Prostate gland (tissue), 2 donors: ENCODE results near the gene NUDT19. TPM values are rescaled to one million over a fixed set of nuclear protein-coding genes. Genes with fewer than 3 reads are reported as not detected.

ENCODE experiments used
- DNase-seq: peaks from one replicate; pipeline ENCODE4 v3.0.0-alpha.2; 2019; ENCODE audit warnings: low spot score
- H3K27ac ChIP-seq, 2 donors: fragments of 200-600 bp; sonication (generic); 2 replicates each; pipeline ENCODE4 v1.5.1; 2017 to 2019
- H3K27me3 ChIP-seq: fragments of 200-600 bp; sonication (generic); replicated peaks from 2 replicates; pipeline ENCODE4 v1.5.1; 2019; ENCODE audit not compliant: insufficient read depth
- H3K36me3 ChIP-seq, 2 donors: fragments of 200-600 bp; sonication (generic); 1 replicate in 1 of 2; 2 replicates in 1 of 2; pipeline versions ENCODE4 v1.5.1 to v1.8.1; 2017 to 2019
- H3K4me1 ChIP-seq: fragments of 200-600 bp; sonication (generic); replicated peaks from 2 replicates; pipeline ENCODE4 v1.5.1; 2019
- H3K4me3 ChIP-seq, 2 donors: fragments of 200-600 bp; sonication (generic); 2 replicates each; pipeline ENCODE4 v1.5.1; 2017 to 2019
- H3K9me3 ChIP-seq: fragments of 200-600 bp; sonication (generic); 2 replicates; pipeline ENCODE4 v1.5.1; 2017
- CTCF ChIP-seq, 4 experiments: fragments of 200-600 bp in 2 of 4; fragments of 450-650 bp in 2 of 4; sonication (generic) in 2 of 4; IDR thresholded peaks; 1 replicate in 3 of 4; 2 replicates in 1 of 4; pipeline ENCODE4 v1.5.1; 2016 to 2019; ENCODE audit warnings: antibody characterized with exemption in 4 of 4, mild to moderate bottlenecking in 2 of 4, moderate library complexity in 2 of 4
- POLR2A ChIP-seq: fragments of 450-650 bp; IDR thresholded peaks from one replicate; pipeline ENCODE4 v1.6.1; 2016; ENCODE audit warnings: antibody characterized with exemption, mild to moderate bottlenecking
- POLR2AphosphoS5 ChIP-seq: sonication (generic); formaldehyde crosslinking; IDR thresholded peaks from one replicate; pipeline ENCODE4 v1.6.1; 2017; ENCODE audit warnings: antibody characterized with exemption
- WGBS: methylation state at CpG from one replicate; pipeline ENCODE4 v1.1.5; 2018; 5-methylcytosine and 5-hydroxymethylcytosine counted together
- intact Hi-C: fragments of 100-400 bp; cut with DNase I; formaldehyde crosslinking; loops from one replicate; pipeline ENCODE4 v1.14.2; 2022
- total RNA-seq, 2 donors: library from RNA; depleted of rRNA; stranded (reverse); fragments of >200 nt; gene quantifications; one replicate each; pipeline ENCODE4 v1.1.0, GENCODE V29; 2016

NUDT19 gene
- total RNA-seq: 10 to 100 TPM; 21.7 to 22.4 TPM

- H3K27me3 ChIP-seq: no peaks in the 10 kb centered on the region
Measured at GRCh38 chr19:32691291-32691951, at the start of gene NUDT19. TSS of gene NUDT19 (plus strand) at chr19:32691821. CDS start at chr19:32691961, 140 bp downstream.

GRCh38 chr19:32642771-32643170 lies 48.9 kb upstream of the NUDT19 start:
- no peak overlapping the region for H3K27ac ChIP-seq
- peaks cover 0 to 15% of the 10 kb centered on the region in 2 donors for H3K36me3 ChIP-seq
- no peak overlapping the region for H3K4me3 ChIP-seq
- no peaks in the 10 kb centered on the region for H3K4me1 ChIP-seq
- 83% methylated on average over 12 of the region's 12 CpGs for WGBS
- no peaks in the 10 kb centered on the region for H3K9me3 ChIP-seq
- DNase-seq: no peak
- intact Hi-C loops: no loop called here
- no peaks in the 10 kb centered on the region for H3K27me3 ChIP-seq
- TF ChIP-seq CTCF (IDR thresholded peaks at IDR 0.05) (no peak), POLR2A (no peak), POLR2AphosphoS5 (no peak)

More at GRCh38 chr19:32691291-32691951, at the start of gene NUDT19:
- H3K36me3 ChIP-seq: no peaks in the 10 kb centered on the region
- TF ChIP-seq POLR2A: peak; percentile 63
- peak; percentile 45 for TF ChIP-seq POLR2AphosphoS5
- no peak for TF ChIP-seq CTCF (IDR thresholded peaks at IDR 0.05)
- H3K27ac ChIP-seq: peak within 1 kb of the TSS; percentile 69 to 91
- peak; percentile 83 for DNase-seq
- no peaks in the 10 kb centered on the region for H3K9me3 ChIP-seq
- H3K4me1 ChIP-seq: no peaks in the 10 kb centered on the region
- intact Hi-C loops: no loop called here
- WGBS: 4% methylated on average over 30 of the region's 32 CpGs
- H3K4me3 ChIP-seq: peak within 1 kb of the TSS; percentile 61 to 77

- Histone ChIP-seq H3K9me3 (no peaks in the 10 kb centered on the region), H3K27me3 (no peaks in the 10 kb centered on the region), H3K4me1 (no peaks in the 10 kb centered on the region), H3K36me3 (peaks cover 0 to 3% of the 10 kb centered on the region in 2 donors), H3K27ac (no peak overlapping the region), H3K4me3 (no peak overlapping the region)
- whole genome bisulfite sequencing: 95% methylated on average over 6 of the region's 6 CpGs
- no peak for DNase-seq
- no peak for TF ChIP-seq POLR2AphosphoS5
- TF ChIP-seq CTCF (IDR thresholded peaks at IDR 0.05): no peak
- no peak for TF ChIP-seq POLR2A
- intact Hi-C loops: no loop called here
Measured at GRCh38 chr19:32646556-32646955, 45.1 kb upstream of the NUDT19 start.

GRCh38 chr19:32647361-32647760 lies 44.3 kb upstream of the NUDT19 start:
- no peak overlapping the region for H3K27ac ChIP-seq
- no peak for DNase-seq
- peaks cover 0 to 3% of the 10 kb centered on the region in 2 donors for H3K36me3 ChIP-seq
- intact Hi-C loops: no loop called here
- H3K4me1 ChIP-seq: no peaks in the 10 kb centered on the region
- WGBS: 87% methylated on average over 8 of the region's 8 CpGs
- no peaks in the 10 kb centered on the region for H3K27me3 ChIP-seq
- H3K4me3 ChIP-seq: no peak overlapping the region
- no peaks in the 10 kb centered on the region for H3K9me3 ChIP-seq
- TF ChIP-seq CTCF (IDR thresholded peaks at IDR 0.05) (no peak), POLR2A (no peak), POLR2AphosphoS5 (no peak)

- intact Hi-C loops: no loop called here
- DNase-seq: no peak
- TF ChIP-seq POLR2AphosphoS5 (no peak), POLR2A (no peak), CTCF (IDR thresholded peaks at IDR 0.05) (no peak)
- Histone ChIP-seq H3K4me3 (no peak overlapping the region), H3K27me3 (no peaks in the 10 kb centered on the region), H3K4me1 (no peaks in the 10 kb centered on the region), H3K9me3 (no peaks in the 10 kb centered on the region), H3K36me3 (peaks cover 0 to 3% of the 10 kb centered on the region in 2 donors), H3K27ac (no peak overlapping the region)
- WGBS: 92% methylated on average over 11 of the region's 11 CpGs
Measured at GRCh38 chr19:32649751-32650150, 41.9 kb upstream of the NUDT19 start.
